HL-60 (cell line): Measurements from ENCODE around the gene GOLGA6B.
"Not testable (repeated sequence)": the region's sequence is repeated elsewhere in the genome, so short reads cannot be mapped to it uniquely, and the experiment has no call there.

Source experiments
- DNase-seq, 2 experiments: peaks; one replicate each; pipeline ENCODE4 v3.0.0-alpha.2; 2010 to 2020; ENCODE audit warnings: low read depth in 1 of 2, low spot score in 1 of 2
- H3K27ac ChIP-seq: fragments of 250-450 bp; sonication (Bioruptor Pico); replicated peaks from 2 replicates; pipeline ENCODE4 v1.5.1; 2020; ENCODE audit warnings: mild to moderate bottlenecking, moderate library complexity
- H3K27me3 ChIP-seq: fragments of 250-450 bp; sonication (Bioruptor Pico); 2 replicates; pipeline ENCODE4 v1.5.1; 2021; ENCODE audit warnings: mild to moderate bottlenecking, moderate library complexity; ENCODE audit not compliant: insufficient read depth, poor library complexity, severe bottlenecking
- H3K4me3 ChIP-seq: replicated peaks from 2 replicates; pipeline ENCODE4 v1.5.1; 2011; ENCODE audit warnings: mild to moderate bottlenecking, control low read depth, low read length; ENCODE audit not compliant: insufficient read depth
- CTCF ChIP-seq: IDR thresholded peaks from one replicate; pipeline ENCODE4 v1.5.1; 2011; ENCODE audit warnings: low read length, control low read depth, inconsistent platforms; ENCODE audit not compliant: insufficient read depth
- GABPA ChIP-seq: IDR thresholded peaks from 2 replicates; pipeline ENCODE4 v1.6.1; 2012; ENCODE audit warnings: low read depth
- POLR2AphosphoS5 ChIP-seq: IDR thresholded peaks from 2 replicates; pipeline ENCODE4 v1.6.1; 2012; ENCODE audit warnings: low read depth
- REST ChIP-seq: IDR thresholded peaks from 2 replicates; pipeline ENCODE4 v1.6.1; 2012; ENCODE audit warnings: low read depth; ENCODE audit not compliant: insufficient replicate concordance
- SPI1 ChIP-seq: IDR thresholded peaks from 2 replicates; pipeline ENCODE4 v1.6.1; 2012; ENCODE audit warnings: low read depth, mild to moderate bottlenecking, borderline replicate concordance

Gene GOLGA6B

GRCh38 chr15:72616491-72617210 is 37.8 kb upstream of the GOLGA6B start:
- no peak for TF ChIP-seq CTCF
- no peak for TF ChIP-seq POLR2AphosphoS5
- no peak for TF ChIP-seq REST
- no peak for TF ChIP-seq SPI1
- no peak for TF ChIP-seq GABPA
- Histone ChIP-seq H3K27me3 (no peaks in the 10 kb centered on the region), H3K4me3 (no peak overlapping the region), H3K27ac (no peak overlapping the region)
- no peak for DNase-seq

GRCh38 chr15:72623854-72624253 is 30.6 kb upstream of the GOLGA6B start:
- not testable (repeated sequence) for H3K27ac ChIP-seq, DNase-seq, H3K27me3 ChIP-seq, H3K4me3 ChIP-seq

GRCh38 chr15:72626153-72626552 is 28.3 kb upstream of the GOLGA6B start:
- not testable (repeated sequence) for H3K27ac ChIP-seq

GRCh38 chr15:72628249-72629067 is 26.0 kb upstream of the GOLGA6B start:
- not testable (repeated sequence) for DNase-seq, H3K27me3 ChIP-seq

More at GRCh38 chr15:72626153-72626552, 28.3 kb upstream of the GOLGA6B start:
- not testable (repeated sequence) for H3K27me3 ChIP-seq, H3K4me3 ChIP-seq, DNase-seq

GRCh38 chr15:72629068-72629570 is 25.4 kb upstream of the GOLGA6B start:
- H3K27ac ChIP-seq, H3K4me3 ChIP-seq, DNase-seq, H3K27me3 ChIP-seq: not testable (repeated sequence)

More at GRCh38 chr15:72628249-72629067, 26.0 kb upstream of the GOLGA6B start:
- H3K27ac ChIP-seq, H3K4me3 ChIP-seq: not testable (repeated sequence)

- not testable (repeated sequence) for H3K27me3 ChIP-seq, H3K27ac ChIP-seq
- H3K4me3 ChIP-seq, result peak overlapping the region; percentile 14; the same call in 1 of the 2 replicates
- DNase-seq, result peak; percentile 32 to 70
These were observed 17.8 kb upstream of the GOLGA6B start for GRCh38 chr15:72636519-72637282.

- H3K27me3 ChIP-seq, DNase-seq: not testable (repeated sequence)
These were observed 14.6 kb upstream of the GOLGA6B start for GRCh38 chr15:72639759-72640483.

GRCh38 chr15:72642271-72642670 is 12.2 kb upstream of the GOLGA6B start:
- H3K27me3 ChIP-seq, DNase-seq, H3K27ac ChIP-seq, H3K4me3 ChIP-seq: not testable (repeated sequence)

More at GRCh38 chr15:72639759-72640483, 14.6 kb upstream of the GOLGA6B start:
- H3K4me3 ChIP-seq, H3K27ac ChIP-seq: not testable (repeated sequence)

GRCh38 chr15:72648631-72649253 is 5.8 kb upstream of the GOLGA6B start:
- H3K27me3 ChIP-seq, H3K4me3 ChIP-seq, DNase-seq, H3K27ac ChIP-seq: not testable (repeated sequence)

GRCh38 chr15:72656014-72656413 is 1.5 kb downstream of the GOLGA6B start:
- H3K4me3 ChIP-seq, H3K27me3 ChIP-seq, DNase-seq, H3K27ac ChIP-seq: not testable (repeated sequence)
